Smooth muscle cell of the coronary artery (primary cell): ENCODE data around the gene MISFA. TPM values are rescaled to one million over a fixed set of nuclear protein-coding genes. Genes with fewer than 3 reads are reported as not detected.

Experiments used
- total RNA-seq: library from RNA; depleted of rRNA; stranded (reverse); fragments of >200 nt; gene quantifications from 2 replicates; pipeline ENCODE4 v1.2.3, GENCODE V29; 2014; ENCODE audit warnings: low replicate concordance

Gene MISFA
- 1.4 and 1.8 TPM in 2 replicates for total RNA-seq

DNA sequence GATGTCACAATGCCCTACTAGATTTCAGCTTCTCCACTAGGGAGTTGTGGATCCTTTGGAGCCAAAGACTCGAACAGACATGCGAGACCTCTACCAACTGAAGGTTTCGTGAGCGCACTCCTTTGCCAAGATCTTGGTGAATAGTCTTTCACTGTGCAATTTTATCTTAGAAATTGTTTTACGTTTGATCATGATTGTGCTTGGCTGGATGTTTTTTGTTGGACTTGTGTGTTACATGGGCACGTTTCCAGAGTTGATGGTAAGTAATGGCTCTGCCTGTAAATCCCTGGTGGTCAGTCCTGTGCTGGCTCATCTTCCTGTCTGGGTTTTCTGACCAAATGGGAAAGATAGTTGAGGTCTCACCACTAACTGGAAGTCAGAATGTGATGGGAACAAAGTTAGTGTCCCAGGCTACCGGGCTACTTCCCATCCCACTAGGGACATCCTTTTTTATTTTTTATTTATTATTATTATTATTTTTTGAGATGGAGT is at the start of gene MISFA:
Gene MISFA, plus strand, starts transcription at position 51 of the 492 bp plus-strand sequence. Its CDS starts 140 bp downstream, at position 191.

DNA sequence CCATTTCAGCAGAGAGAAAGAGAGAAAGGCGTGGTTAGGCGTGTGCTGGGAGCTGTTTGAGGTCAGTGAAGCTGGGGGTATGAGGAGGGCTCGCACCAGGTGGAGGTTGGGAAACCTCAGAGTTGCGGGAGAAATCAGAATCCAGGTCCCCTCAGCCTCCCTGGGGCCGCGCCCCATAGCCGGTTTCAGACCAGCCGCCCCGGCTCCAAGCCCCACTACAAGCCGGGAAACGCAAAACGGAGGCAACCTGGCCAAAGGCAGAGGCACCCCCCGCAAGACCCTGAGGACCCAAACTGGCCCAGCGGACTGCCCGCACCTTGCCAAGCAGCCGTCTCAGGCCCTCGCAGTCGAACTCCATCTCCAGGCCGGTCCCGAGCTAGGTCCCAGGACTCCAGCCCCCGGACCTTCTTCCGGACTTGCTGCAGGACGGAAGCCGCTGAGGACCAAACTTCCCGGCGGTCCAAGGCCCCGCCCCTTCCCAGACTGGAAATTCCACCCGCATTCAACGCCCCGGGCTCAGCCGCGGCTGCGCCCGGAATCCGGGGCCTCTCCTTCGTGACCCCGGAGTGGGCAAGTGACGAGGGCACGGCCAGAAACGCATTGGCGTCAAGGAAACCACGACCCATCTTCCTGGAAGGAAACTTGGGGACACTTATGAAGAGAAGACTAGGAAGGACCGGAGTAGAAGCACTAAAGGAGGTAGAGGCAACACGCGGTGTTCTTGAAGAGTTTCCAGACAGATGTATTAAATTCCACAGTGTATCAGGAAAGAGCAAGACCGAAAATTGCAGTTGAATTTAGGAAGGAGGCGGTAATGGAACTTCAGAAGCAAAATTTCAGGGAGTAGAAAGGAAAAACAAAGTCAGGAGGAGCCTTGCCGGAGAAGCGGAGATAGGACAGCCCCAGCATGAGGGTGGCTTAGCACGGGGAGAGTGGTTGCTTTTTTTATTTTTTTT is 11.0 kb upstream of the MISFA start, which contains the start of gene UEVLD:
Gene UEVLD, minus strand, starts transcription at position 438 of the 956 bp plus-strand sequence. Its CDS starts 80 bp downstream, at position 358.

DNA sequence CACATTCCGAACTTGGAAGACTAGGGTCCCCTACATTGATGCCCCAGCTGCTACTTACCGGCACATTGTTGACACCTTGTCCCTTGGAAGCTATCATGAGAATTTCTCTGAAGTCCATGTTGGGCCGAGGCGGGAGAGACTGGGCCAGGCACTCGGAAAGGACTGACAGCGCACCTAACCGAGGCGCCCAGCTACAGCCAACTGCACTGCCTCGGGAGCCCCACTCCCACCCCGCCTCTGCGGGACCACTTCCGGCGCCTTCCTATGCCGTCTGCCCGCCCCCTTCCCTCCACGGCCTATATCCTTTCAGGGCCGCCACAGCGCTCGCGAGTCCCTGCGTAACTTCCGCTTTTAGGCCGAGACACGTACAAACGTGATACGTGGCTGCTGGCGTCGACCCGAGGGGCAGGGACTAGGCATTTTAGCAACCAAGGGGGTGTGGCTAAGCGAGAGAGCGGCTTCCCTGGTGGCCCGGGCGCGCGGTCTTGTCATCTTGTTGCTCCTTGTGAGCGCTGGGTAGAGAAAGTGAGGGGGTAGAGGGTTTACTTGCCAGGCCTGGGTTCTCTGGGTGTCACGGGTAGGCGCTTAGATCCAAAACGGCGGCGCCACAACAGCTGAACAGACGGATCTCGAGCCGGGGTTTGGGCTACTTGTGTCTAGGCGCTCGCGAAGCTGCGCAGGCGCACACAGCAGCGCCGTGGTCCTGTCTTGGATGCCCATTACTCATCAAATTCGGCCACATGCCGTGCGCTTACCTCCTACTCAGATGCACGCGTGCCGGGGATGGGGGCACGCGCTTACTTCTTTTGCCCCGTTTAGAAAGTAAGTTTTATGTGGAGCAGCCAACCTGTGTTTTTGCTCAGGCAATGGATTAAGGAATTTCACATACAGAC is 34.8 kb downstream of the MISFA start, which contains the start of gene SPTY2D1:
Gene SPTY2D1, minus strand, starts transcription at position 203 of the 893 bp plus-strand sequence. Its CDS starts 85 bp downstream, at position 118.

Other genes with a start within 250 kb of the MISFA start
- gene LDHA, start 205.2 kb upstream of the MISFA start, total RNA-seq: 462 and 692 TPM in 2 replicates
- gene LDHC, start 187.5 kb upstream of the MISFA start, total RNA-seq: not detected in 2 replicates
- not detected in 2 replicates for gene LDHAL6A, start 143.9 kb upstream of the MISFA start, total RNA-seq
- 53.7 and 56.7 TPM in 2 replicates for gene TSG101, start 72.8 kb upstream of the MISFA start, total RNA-seq
- 14.4 and 18.6 TPM in 2 replicates for gene UEVLD, start 11.1 kb upstream of the MISFA start, total RNA-seq
- 6.9 and 13.8 TPM in 2 replicates for gene SPTY2D1, start 34.6 kb downstream of the MISFA start, total RNA-seq
- 0.47 and 0.68 TPM in 2 replicates for gene TMEM86A, start 99.0 kb downstream of the MISFA start, total RNA-seq
- gene IGSF22, start 126.4 kb downstream of the MISFA start, total RNA-seq: under 0.01 and 0.23 TPM in 2 replicates
- not detected in 2 replicates for gene PTPN5, start 192.0 kb downstream of the MISFA start, total RNA-seq